Hematopoietic multipotent progenitor cell treated with erythropoietin and hydrocortisone succinate and interleukin-3 and kit ligand, for 4 days (in vitro differentiated cells): Measurements from ENCODE around the gene SPATS1.
"Not testable (repeated sequence)": the region's sequence is repeated elsewhere in the genome, so short reads cannot be mapped to it uniquely, and the experiment has no call there.

Source experiments
- DNase-seq: peaks from one replicate; pipeline ENCODE4 v3.0.0-alpha.2; 2015

The SPATS1 gene

DNA sequence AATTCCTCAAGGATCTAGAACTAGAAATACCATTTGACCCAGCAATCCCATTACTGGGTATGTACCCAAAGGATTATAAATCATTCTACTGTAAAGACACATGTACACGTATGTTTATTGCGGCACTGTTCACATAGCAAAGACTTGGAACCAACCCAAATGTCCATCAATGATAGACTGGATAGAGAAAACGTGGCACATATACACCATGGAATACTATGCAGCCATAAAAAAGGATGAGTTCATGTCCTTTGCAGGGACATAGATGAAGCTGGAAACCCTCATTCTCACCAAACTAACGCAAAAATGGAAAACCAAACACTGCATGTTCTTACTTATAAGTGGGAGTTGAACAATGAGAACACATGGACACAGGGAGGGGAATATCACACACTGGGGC, 4.4 kb downstream of the SPATS1 start:
- not testable (repeated sequence) for DNase-seq

DNA sequence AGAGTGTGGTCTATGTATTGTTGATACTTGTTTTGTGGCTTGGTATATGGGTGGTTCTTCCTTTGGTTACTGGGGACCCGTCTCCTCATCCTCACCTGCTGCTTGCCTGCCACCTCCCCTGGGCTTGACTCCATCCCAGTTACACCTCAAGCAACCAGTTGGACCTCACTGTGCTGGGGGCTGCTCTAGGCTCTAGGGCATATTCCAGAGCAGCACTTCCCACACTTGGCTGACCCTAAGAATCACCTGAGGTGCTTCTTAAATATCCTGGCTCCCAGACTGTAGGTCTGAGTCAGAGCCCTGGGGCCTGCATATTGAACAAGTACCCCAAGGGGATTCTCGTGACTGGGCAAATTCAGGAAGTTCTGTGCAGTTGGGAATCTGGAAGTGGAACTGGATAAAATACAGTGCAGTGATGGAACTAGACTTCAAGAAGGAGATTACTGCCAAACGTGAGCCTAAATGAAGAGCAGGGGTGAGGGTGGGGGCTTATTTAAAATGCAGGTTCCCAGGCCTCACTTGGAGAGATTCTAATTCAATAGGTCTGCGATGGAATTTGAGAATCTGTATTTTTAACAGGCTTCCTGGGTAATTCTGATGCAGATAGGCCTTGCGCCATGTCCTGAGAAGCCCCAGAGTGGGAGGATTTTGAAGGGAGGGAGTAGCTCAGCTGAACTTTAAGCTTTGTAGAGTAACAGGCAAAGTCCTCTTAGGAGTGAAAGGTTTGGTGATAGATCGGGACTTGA, 7.6 kb downstream of the SPATS1 start:
- no peak for DNase-seq

GRCh38 chr6:44350650-44350994, 8.2 kb downstream of the SPATS1 start:
- not testable (repeated sequence) for DNase-seq

DNA sequence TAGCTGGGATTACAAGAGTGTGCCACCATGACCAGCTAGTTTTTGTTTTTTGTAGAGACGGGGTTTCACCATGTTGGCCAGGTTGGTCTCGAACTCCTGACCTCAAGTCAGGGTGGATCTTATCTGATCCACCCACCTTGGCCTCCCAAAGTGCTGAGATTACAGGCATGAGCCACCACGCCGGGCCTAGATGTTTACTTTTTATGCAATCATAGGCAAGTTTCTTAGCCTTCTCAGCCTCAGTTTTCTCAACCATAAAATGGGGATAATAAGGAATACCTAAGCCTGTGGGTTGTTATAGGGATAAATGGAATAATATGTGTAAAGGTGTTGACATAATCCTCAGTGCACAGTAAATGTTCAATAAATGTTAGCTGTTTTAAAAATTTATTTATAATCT, 9.8 kb downstream of the SPATS1 start:
- no peak for DNase-seq

DNA sequence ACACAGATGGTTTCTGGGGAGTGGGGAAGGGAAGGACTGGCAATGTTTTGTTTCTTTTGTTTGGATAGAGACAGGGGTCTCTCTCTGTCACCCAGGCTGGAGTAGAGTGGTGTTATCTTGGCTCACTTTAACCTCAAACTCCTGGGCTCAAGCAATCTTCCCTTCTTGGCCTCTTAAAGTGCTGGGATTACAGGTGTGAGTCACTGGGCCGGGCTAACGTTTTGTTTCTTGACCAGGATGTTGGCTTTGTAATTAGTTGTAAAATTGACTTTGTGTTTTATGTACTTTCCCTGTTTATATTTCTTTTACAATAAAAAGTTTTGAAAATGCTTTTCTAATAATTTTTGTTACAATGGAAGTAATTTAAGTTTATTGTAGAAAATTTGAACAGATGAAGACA, 10.9 kb downstream of the SPATS1 start:
- DNase-seq: no peak

DNA sequence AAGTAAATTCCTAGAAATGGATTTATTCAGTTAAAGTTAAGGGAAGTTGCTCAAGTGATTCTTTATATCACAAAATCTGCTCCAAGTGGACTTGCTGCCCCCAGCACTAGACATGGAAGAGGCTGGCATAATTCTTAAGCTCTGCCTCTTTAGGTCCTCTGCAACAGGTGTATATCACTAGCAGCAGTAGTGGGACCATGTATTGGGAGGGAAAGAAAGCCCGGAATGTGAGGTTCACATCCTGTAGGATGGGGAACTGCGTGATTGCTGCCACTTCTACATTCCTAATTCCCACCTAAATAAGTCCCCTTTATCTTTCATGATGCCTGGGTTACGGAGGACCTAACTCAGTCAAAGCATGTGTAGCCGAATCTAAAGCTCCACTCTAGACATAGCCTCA, 13.2 kb downstream of the SPATS1 start:
- no peak for DNase-seq

GRCh38 chr6:44356487-44356886, 14.0 kb downstream of the SPATS1 start:
- no peak for DNase-seq

GRCh38 chr6:44359973-44360372, 17.5 kb downstream of the SPATS1 start:
- DNase-seq: no peak

DNA sequence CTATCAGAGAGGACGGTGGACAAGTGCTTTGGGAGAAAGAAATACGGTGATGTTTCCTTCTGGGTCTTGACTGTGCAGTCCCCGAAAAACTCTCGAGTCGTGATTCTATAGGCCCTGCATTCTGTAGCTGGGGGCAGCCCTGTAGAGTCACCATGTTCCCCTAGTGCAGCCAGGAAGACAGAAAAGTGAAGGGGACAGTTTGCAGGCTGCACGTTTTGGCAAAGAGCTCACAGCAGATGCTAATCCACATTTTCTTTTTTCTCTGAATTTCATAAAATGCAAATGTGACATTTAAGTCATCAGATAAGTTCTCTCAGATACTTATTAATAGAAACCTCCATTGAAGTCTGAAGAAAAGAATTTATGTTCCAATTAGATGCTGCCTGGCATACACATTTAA, 19.5 kb downstream of the SPATS1 start:
- no peak for DNase-seq

- no peak for DNase-seq
These were observed 21.0 kb downstream of the SPATS1 start for GRCh38 chr6:44363377-44363926.

- DNase-seq: no peak
These were observed 24.3 kb downstream of the SPATS1 start for GRCh38 chr6:44366781-44367180.

GRCh38 chr6:44367681-44368080, 25.2 kb downstream of the SPATS1 start:
- DNase-seq: peak; percentile 14

- no peak for DNase-seq
These were observed 30.6 kb downstream of the SPATS1 start for GRCh38 chr6:44373051-44373450.

DNA sequence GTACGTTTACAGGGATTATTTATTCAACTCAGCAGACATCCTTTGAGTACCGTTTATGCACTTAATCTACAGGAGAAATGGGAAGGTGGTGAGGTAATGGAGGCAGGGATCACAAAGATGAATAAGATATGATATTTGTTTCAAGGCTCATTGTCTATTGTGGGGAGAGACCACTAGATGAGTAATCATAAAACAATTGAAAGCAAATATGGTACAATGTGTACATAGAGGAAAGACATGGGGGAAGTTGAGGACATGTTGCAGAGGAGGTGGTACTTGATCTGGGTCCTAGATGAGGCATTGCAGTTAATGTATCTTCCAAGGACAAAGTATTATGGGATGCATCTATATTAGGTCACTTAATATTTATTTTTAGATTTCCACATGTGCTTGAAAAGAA, 31.3 kb downstream of the SPATS1 start:
- DNase-seq: no peak

- DNase-seq: no peak
These were observed 32.6 kb downstream of the SPATS1 start for GRCh38 chr6:44375071-44375470.

- no peak for DNase-seq
These were observed 35.0 kb downstream of the SPATS1 start for GRCh38 chr6:44377484-44377883.

GRCh38 chr6:44377971-44378370, 35.5 kb downstream of the SPATS1 start:
- no peak for DNase-seq

DNA sequence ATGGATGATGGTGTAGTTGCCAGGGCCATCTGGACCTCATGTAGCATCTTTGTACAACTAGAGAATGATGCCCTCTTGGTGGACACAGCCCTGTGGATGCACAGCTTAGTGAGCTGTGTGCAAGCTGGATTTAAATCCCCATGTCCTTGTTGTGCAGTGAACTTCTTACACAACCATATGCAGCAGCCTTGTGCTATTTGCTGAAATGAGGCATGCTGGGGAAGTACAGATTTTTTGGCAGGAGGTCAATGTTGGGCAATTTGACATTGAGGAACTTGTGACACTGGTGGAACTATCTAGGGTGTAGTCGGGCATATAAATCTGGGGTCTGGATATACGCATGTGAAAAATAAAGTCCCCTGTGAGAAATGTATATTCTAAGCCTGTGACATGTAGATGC, 39.3 kb downstream of the SPATS1 start:
- peak; percentile 83 for DNase-seq

DNA sequence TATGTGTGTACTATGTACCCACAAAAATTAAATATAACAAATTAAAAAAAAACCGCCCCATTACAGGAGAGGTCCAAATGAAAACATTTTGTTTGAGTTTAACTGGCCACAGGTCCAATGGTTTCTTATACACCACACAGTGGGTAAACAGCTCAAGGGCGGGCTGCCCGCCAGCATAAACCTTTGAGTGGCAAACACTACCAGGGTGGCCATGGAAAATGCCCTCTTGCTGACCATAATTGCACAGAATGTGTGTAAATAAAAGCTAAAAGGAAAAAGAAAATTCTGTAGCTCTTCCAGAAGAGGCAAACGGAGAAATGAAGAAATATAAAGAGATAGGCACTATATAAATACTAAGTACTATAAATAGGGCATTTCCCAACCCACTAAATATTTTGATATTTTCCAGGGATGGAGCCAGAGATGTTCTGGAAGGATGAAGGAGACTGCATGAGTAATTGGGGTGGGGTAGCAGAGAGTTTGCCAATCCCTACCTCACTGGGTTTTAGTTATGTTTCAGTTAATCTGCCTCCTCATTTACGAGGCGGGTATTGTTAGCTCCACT, 44.0 kb downstream of the SPATS1 start:
- no peak for DNase-seq

GRCh38 chr6:44386929-44387345, 44.5 kb downstream of the SPATS1 start:
- no peak for DNase-seq

GRCh38 chr6:44387346-44388134, 45.1 kb downstream of the SPATS1 start, which contains the start of gene CDC5L:
TSS of gene CDC5L (plus strand) at chr6:44387706. CDS start at chr6:44387824, 118 bp downstream.
- DNase-seq: peak; percentile 99

- peak; percentile 59 for DNase-seq
These were observed 45.7 kb downstream of the SPATS1 start for GRCh38 chr6:44388135-44388487.

GRCh38 chr6:44388887-44389286, 46.4 kb downstream of the SPATS1 start:
- no peak for DNase-seq

DNA sequence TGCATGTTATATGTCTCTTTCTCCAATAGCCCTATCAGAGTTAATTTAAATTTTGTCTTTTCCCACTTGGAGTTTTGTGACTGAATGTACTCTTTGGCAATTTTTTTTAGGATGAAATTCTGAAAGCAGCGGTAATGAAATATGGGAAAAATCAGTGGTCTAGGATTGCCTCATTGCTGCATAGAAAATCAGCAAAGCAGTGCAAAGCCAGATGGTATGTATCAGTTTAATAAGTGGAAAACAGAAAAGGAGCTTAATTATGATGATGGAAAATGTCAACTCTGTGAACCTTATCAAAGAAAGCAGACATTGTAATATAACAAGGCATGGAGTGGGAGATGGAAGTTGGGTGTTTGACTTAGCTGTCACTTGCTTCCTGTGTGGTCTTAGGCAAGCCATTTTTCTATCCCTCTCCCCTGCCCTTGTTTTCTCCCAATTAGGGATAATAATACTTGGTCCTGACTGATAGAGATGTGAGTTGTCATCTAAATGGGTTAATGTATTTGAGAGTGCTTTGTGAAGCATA, 47.8 kb downstream of the SPATS1 start:
- peak; percentile 73 for DNase-seq
